ENCODE data around the gene DZIP3.
"Not testable (repeated sequence)": the region's sequence is repeated elsewhere in the genome, so short reads cannot be mapped to it uniquely, and the experiment has no call there.

DZIP3 gene

GRCh38 chr3:108672701-108673100 lies 83.2 kb downstream of the DZIP3 start:
- Histone ChIP-seq H3K9me3 (ENCODE audit: control insufficient read depth in 1 of 2, low read length in 2 of 2) (no peaks in the 10 kb centered on the region), H3K4me1 (ENCODE audit: control insufficient read depth in 1 of 2, insufficient read depth in 2 of 2, low read length in 2 of 2) (no peaks in the 10 kb centered on the region), H3K9ac (ENCODE audit: low read depth in 1 of 2, low read length in 2 of 2) (no peak overlapping the region), H3K36me3 (ENCODE audit: control insufficient read depth in 1 of 2, insufficient read depth in 2 of 2, low read length in 2 of 2) (no peaks in the 10 kb centered on the region), H3K27me3 (ENCODE audit: control insufficient read depth in 1 of 2, insufficient read depth in 2 of 2, low read length in 2 of 2) (no peaks in the 10 kb centered on the region), H3K4me3 (ENCODE audit: low read depth in 1 of 2, low read length in 2 of 2) (no peak overlapping the region), H3K27ac (ENCODE audit: low read depth, low read length) (no peak overlapping the region)

- Histone ChIP-seq H3K4me3 (ENCODE audit: low read depth in 1 of 2, low read length in 2 of 2) (no peak overlapping the region), H3K27me3 (ENCODE audit: control insufficient read depth in 1 of 2, insufficient read depth in 2 of 2, low read length in 2 of 2) (no peaks in the 10 kb centered on the region), H3K27ac (ENCODE audit: low read depth, low read length) (no peak overlapping the region), H3K4me1 (ENCODE audit: control insufficient read depth in 1 of 2, insufficient read depth in 2 of 2, low read length in 2 of 2) (no peaks in the 10 kb centered on the region), H3K9ac (ENCODE audit: low read depth in 1 of 2, low read length in 2 of 2) (no peak overlapping the region), H3K36me3 (ENCODE audit: control insufficient read depth in 1 of 2, insufficient read depth in 2 of 2, low read length in 2 of 2) (no peaks in the 10 kb centered on the region), H3K9me3 (ENCODE audit: control insufficient read depth in 1 of 2, low read length in 2 of 2) (no peaks in the 10 kb centered on the region)
These were observed 84.6 kb downstream of the DZIP3 start for GRCh38 chr3:108673988-108674661.

- Histone ChIP-seq H3K4me1 (ENCODE audit: control insufficient read depth in 1 of 2, insufficient read depth in 2 of 2, low read length in 2 of 2) (no peaks in the 10 kb centered on the region), H3K36me3 (ENCODE audit: control insufficient read depth in 1 of 2, insufficient read depth in 2 of 2, low read length in 2 of 2) (no peaks in the 10 kb centered on the region), H3K9me3 (ENCODE audit: control insufficient read depth in 1 of 2, low read length in 2 of 2) (no peaks in the 10 kb centered on the region), H3K4me3 (ENCODE audit: low read depth in 1 of 2, low read length in 2 of 2) (no peak overlapping the region), H3K27me3 (ENCODE audit: control insufficient read depth in 1 of 2, insufficient read depth in 2 of 2, low read length in 2 of 2) (no peaks in the 10 kb centered on the region), H3K27ac (ENCODE audit: low read depth, low read length) (no peak overlapping the region), H3K9ac (ENCODE audit: low read depth in 1 of 2, low read length in 2 of 2) (no peak overlapping the region)
These were observed 88.3 kb downstream of the DZIP3 start for GRCh38 chr3:108677811-108678210.

- not testable (repeated sequence) for H3K9me3 ChIP-seq (ENCODE audit: control insufficient read depth in 1 of 2, low read length in 2 of 2); H3K27me3 ChIP-seq (ENCODE audit: control insufficient read depth in 1 of 2, insufficient read depth in 2 of 2, low read length in 2 of 2); H3K27ac ChIP-seq (ENCODE audit: low read depth, low read length); H3K4me3 ChIP-seq (ENCODE audit: low read depth in 1 of 2, low read length in 2 of 2); H3K36me3 ChIP-seq (ENCODE audit: control insufficient read depth in 1 of 2, insufficient read depth in 2 of 2, low read length in 2 of 2); H3K9ac ChIP-seq (ENCODE audit: low read depth in 1 of 2, low read length in 2 of 2); H3K4me1 ChIP-seq (ENCODE audit: control insufficient read depth in 1 of 2, insufficient read depth in 2 of 2, low read length in 2 of 2)
These were observed 102.8 kb downstream of the DZIP3 start for GRCh38 chr3:108692286-108692685.

- H3K27me3 ChIP-seq (ENCODE audit: control insufficient read depth in 1 of 2, insufficient read depth in 2 of 2, low read length in 2 of 2) = no peaks in the 10 kb centered on the region
- no peaks in the 10 kb centered on the region for H3K9me3 ChIP-seq (ENCODE audit: control insufficient read depth in 1 of 2, low read length in 2 of 2)
- no peak overlapping the region for H3K4me3 ChIP-seq (ENCODE audit: low read depth in 1 of 2, low read length in 2 of 2)
- no peak overlapping the region for H3K9ac ChIP-seq (ENCODE audit: low read depth in 1 of 2, low read length in 2 of 2)
- no peak overlapping the region for H3K27ac ChIP-seq (ENCODE audit: low read depth, low read length)
- no peaks in the 10 kb centered on the region for H3K36me3 ChIP-seq (ENCODE audit: control insufficient read depth in 1 of 2, insufficient read depth in 2 of 2, low read length in 2 of 2)
- H3K4me1 ChIP-seq (ENCODE audit: control insufficient read depth in 1 of 2, insufficient read depth in 2 of 2, low read length in 2 of 2) = no peaks in the 10 kb centered on the region
These were observed 108.9 kb downstream of the DZIP3 start for GRCh38 chr3:108698461-108698860.

- no peak overlapping the region for H3K9ac ChIP-seq (ENCODE audit: low read depth in 1 of 2, low read length in 2 of 2)
These were observed 115.5 kb downstream of the DZIP3 start for GRCh38 chr3:108705045-108705444.

GRCh38 chr3:108713009-108713516 lies 123.5 kb downstream of the DZIP3 start:
- Histone ChIP-seq H3K27me3 (ENCODE audit: control insufficient read depth in 1 of 2, insufficient read depth in 2 of 2, low read length in 2 of 2) (no peaks in the 10 kb centered on the region), H3K27ac (ENCODE audit: low read depth, low read length) (no peak overlapping the region), H3K9ac (ENCODE audit: low read depth in 1 of 2, low read length in 2 of 2) (no peak overlapping the region), H3K4me1 (ENCODE audit: control insufficient read depth in 1 of 2, insufficient read depth in 2 of 2, low read length in 2 of 2) (no peaks in the 10 kb centered on the region), H3K9me3 (ENCODE audit: control insufficient read depth in 1 of 2, low read length in 2 of 2) (no peaks in the 10 kb centered on the region), H3K36me3 (ENCODE audit: control insufficient read depth in 1 of 2, insufficient read depth in 2 of 2, low read length in 2 of 2) (no peaks in the 10 kb centered on the region), H3K4me3 (ENCODE audit: low read depth in 1 of 2, low read length in 2 of 2) (no peak overlapping the region)

More at GRCh38 chr3:108705045-108705444, 115.5 kb downstream of the DZIP3 start:
- no peaks in the 10 kb centered on the region for H3K27me3 ChIP-seq (ENCODE audit: control insufficient read depth in 1 of 2, insufficient read depth in 2 of 2, low read length in 2 of 2)
- H3K4me1 ChIP-seq (ENCODE audit: control insufficient read depth in 1 of 2, insufficient read depth in 2 of 2, low read length in 2 of 2) = no peaks in the 10 kb centered on the region
- H3K9me3 ChIP-seq (ENCODE audit: control insufficient read depth in 1 of 2, low read length in 2 of 2) = peaks cover 0 to 4% of the 10 kb centered on the region in 2 donors
- no peaks in the 10 kb centered on the region for H3K36me3 ChIP-seq (ENCODE audit: control insufficient read depth in 1 of 2, insufficient read depth in 2 of 2, low read length in 2 of 2)
- no peak overlapping the region for H3K4me3 ChIP-seq (ENCODE audit: low read depth in 1 of 2, low read length in 2 of 2)
- H3K27ac ChIP-seq (ENCODE audit: low read depth, low read length) = no peak overlapping the region

GRCh38 chr3:108713816-108714215 lies 124.3 kb downstream of the DZIP3 start:
- no peak overlapping the region for H3K4me3 ChIP-seq (ENCODE audit: low read depth in 1 of 2, low read length in 2 of 2)
- H3K27me3 ChIP-seq (ENCODE audit: control insufficient read depth in 1 of 2, insufficient read depth in 2 of 2, low read length in 2 of 2) = no peaks in the 10 kb centered on the region
- H3K27ac ChIP-seq (ENCODE audit: low read depth, low read length) = no peak overlapping the region
- H3K9ac ChIP-seq (ENCODE audit: low read depth in 1 of 2, low read length in 2 of 2) = no peak overlapping the region
- H3K36me3 ChIP-seq (ENCODE audit: control insufficient read depth in 1 of 2, insufficient read depth in 2 of 2, low read length in 2 of 2) = no peaks in the 10 kb centered on the region
- H3K9me3 ChIP-seq (ENCODE audit: control insufficient read depth in 1 of 2, low read length in 2 of 2) = no peaks in the 10 kb centered on the region
- H3K4me1 ChIP-seq (ENCODE audit: control insufficient read depth in 1 of 2, insufficient read depth in 2 of 2, low read length in 2 of 2) = no peaks in the 10 kb centered on the region

GRCh38 chr3:108718454-108718853 lies 128.9 kb downstream of the DZIP3 start:
- Histone ChIP-seq H3K36me3 (ENCODE audit: control insufficient read depth in 1 of 2, insufficient read depth in 2 of 2, low read length in 2 of 2) (no peaks in the 10 kb centered on the region), H3K4me3 (ENCODE audit: low read depth in 1 of 2, low read length in 2 of 2) (no peak overlapping the region), H3K9ac (ENCODE audit: low read depth in 1 of 2, low read length in 2 of 2) (no peak overlapping the region), H3K27ac (ENCODE audit: low read depth, low read length) (no peak overlapping the region), H3K4me1 (ENCODE audit: control insufficient read depth in 1 of 2, insufficient read depth in 2 of 2, low read length in 2 of 2) (no peaks in the 10 kb centered on the region), H3K9me3 (ENCODE audit: control insufficient read depth in 1 of 2, low read length in 2 of 2) (no peaks in the 10 kb centered on the region), H3K27me3 (ENCODE audit: control insufficient read depth in 1 of 2, insufficient read depth in 2 of 2, low read length in 2 of 2) (no peaks in the 10 kb centered on the region)

- Histone ChIP-seq H3K4me1 (ENCODE audit: control insufficient read depth in 1 of 2, insufficient read depth in 2 of 2, low read length in 2 of 2) (no peaks in the 10 kb centered on the region), H3K36me3 (ENCODE audit: control insufficient read depth in 1 of 2, insufficient read depth in 2 of 2, low read length in 2 of 2) (no peaks in the 10 kb centered on the region), H3K4me3 (ENCODE audit: low read depth in 1 of 2, low read length in 2 of 2) (no peak overlapping the region), H3K9ac (ENCODE audit: low read depth in 1 of 2, low read length in 2 of 2) (no peak overlapping the region), H3K9me3 (ENCODE audit: control insufficient read depth in 1 of 2, low read length in 2 of 2) (no peaks in the 10 kb centered on the region), H3K27ac (ENCODE audit: low read depth, low read length) (no peak overlapping the region), H3K27me3 (ENCODE audit: control insufficient read depth in 1 of 2, insufficient read depth in 2 of 2, low read length in 2 of 2) (no peaks in the 10 kb centered on the region)
These were observed 129.8 kb downstream of the DZIP3 start for GRCh38 chr3:108719178-108719806.

Measured in duodenal mucosa (tissue), 2 donors.